ENCODE results near the gene HHATL. TPM values are rescaled to one million over a fixed set of nuclear protein-coding genes. Genes with fewer than 3 reads are reported as not detected.

HHATL gene
- total RNA-seq, 6 donors from 2014 or later, result 0.71 to 1.6 (median 0.98) TPM; not detected in 2

- ATAC-seq (ENCODE audit: low FRiP score in 2 of 2) (peak; percentile 17 to 52), DNase-seq (peak; percentile 81 to 89)
- Histone ChIP-seq H3K27ac (peak within 1 kb of the TSS; percentile 81 to 96 (median 92)), H3K36me3 (peaks cover 0 to 14% (median 6%) of the 10 kb centered on the region in 4 donors), H3K4me1 (peaks cover 33 to 48% (median 39%) of the 10 kb centered on the region in 4 donors), H3K4me3 (peak within 1 kb of the TSS; percentile 79 to 85 (median 84)), H3K9me3 (no peaks in the 10 kb centered on the region), H3K27me3 (no peaks in the 10 kb centered on the region)
- TF ChIP-seq EP300 (IDR thresholded peaks at IDR 0.05) (no peak), POLR2AphosphoS5 (IDR thresholded peaks at IDR 0.05) (peak in 1 of 2 donors; percentile 29), POLR2A (IDR thresholded peaks at IDR 0.05) (peak in 1 of 4 donors; percentile 21)
- TF ChIP-seq, protein P1, sequence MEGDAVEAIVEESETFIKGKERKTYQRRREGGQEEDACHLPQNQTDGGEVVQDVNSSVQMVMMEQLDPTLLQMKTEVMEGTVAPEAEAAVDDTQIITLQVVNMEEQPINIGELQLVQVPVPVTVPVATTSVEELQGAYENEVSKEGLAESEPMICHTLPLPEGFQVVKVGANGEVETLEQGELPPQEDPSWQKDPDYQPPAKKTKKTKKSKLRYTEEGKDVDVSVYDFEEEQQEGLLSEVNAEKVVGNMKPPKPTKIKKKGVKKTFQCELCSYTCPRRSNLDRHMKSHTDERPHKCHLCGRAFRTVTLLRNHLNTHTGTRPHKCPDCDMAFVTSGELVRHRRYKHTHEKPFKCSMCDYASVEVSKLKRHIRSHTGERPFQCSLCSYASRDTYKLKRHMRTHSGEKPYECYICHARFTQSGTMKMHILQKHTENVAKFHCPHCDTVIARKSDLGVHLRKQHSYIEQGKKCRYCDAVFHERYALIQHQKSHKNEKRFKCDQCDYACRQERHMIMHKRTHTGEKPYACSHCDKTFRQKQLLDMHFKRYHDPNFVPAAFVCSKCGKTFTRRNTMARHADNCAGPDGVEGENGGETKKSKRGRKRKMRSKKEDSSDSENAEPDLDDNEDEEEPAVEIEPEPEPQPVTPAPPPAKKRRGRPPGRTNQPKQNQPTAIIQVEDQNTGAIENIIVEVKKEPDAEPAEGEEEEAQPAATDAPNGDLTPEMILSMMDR (IDR thresholded peaks at IDR 0.05), result peak in 2 of 6 experiments; percentile 4 to 22
- 14 to 26% methylated on average over 3 to 7 of the region's 31 CpGs for WGBS, 2 donors
These were observed 48.9 kb downstream of the HHATL start, which contains the start of gene ZBTB47 for GRCh38 chr3:42653560-42654330. Gene ZBTB47 (plus strand): TSS chr3:42653697. CDS start chr3:42658356, 4,659 bp downstream.

GRCh38 chr3:42653303-42653559 is 49.4 kb downstream of the HHATL start:
- peaks cover 0 to 12% (median 2%) of the 10 kb centered on the region in 4 donors for H3K36me3 ChIP-seq
- H3K27me3 ChIP-seq, result no peaks in the 10 kb centered on the region
- DNase-seq (no peak), ATAC-seq (ENCODE audit: low FRiP score in 2 of 2) (peak in 1 of 2 donors; percentile 0)
- peaks cover 33 to 48% (median 39%) of the 10 kb centered on the region in 4 donors for H3K4me1 ChIP-seq
- H3K4me3 ChIP-seq, result peak overlapping the region; percentile 78 to 85 (median 84)
- 36 to 38% methylated on average over 3 of the region's 3 CpGs for WGBS, 2 donors
- H3K9me3 ChIP-seq, result no peaks in the 10 kb centered on the region
- TF ChIP-seq EP300 (IDR thresholded peaks at IDR 0.05), result no peak
- no peak for TF ChIP-seq POLR2A (IDR thresholded peaks at IDR 0.05)
- no peak for TF ChIP-seq POLR2AphosphoS5 (IDR thresholded peaks at IDR 0.05)
- TF ChIP-seq, protein P1 (IDR thresholded peaks at IDR 0.05), result no peak
- H3K27ac ChIP-seq, result peak overlapping the region; percentile 81 to 96 (median 92)

GRCh38 chr3:42652611-42653302 is 49.8 kb downstream of the HHATL start:
- DNase-seq (peak in 1 of 2 donors; percentile 86), ATAC-seq (ENCODE audit: low FRiP score in 2 of 2) (peak; percentile 81 to 83)
- Histone ChIP-seq H3K36me3 (peaks cover 0 to 14% (median 2%) of the 10 kb centered on the region in 4 donors), H3K4me1 (peaks cover 33 to 48% (median 39%) of the 10 kb centered on the region in 4 donors), H3K27me3 (no peaks in the 10 kb centered on the region), H3K9me3 (no peaks in the 10 kb centered on the region), H3K27ac (peak overlapping the region; percentile 81 to 96 (median 92)), H3K4me3 (peak overlapping the region in 3 of 4 donors; percentile 83 to 85 (median 85))
- TF ChIP-seq POLR2AphosphoS5 (IDR thresholded peaks at IDR 0.05) (peak; percentile 45 to 84), POLR2A (IDR thresholded peaks at IDR 0.05) (peak in 2 of 4 donors; percentile 39 to 83)
- TF ChIP-seq, protein P1 (IDR thresholded peaks at IDR 0.05), result no peak
- WGBS, 2 donors, result 29 to 43% methylated on average over 5 to 7 of the region's 7 CpGs

DNA sequence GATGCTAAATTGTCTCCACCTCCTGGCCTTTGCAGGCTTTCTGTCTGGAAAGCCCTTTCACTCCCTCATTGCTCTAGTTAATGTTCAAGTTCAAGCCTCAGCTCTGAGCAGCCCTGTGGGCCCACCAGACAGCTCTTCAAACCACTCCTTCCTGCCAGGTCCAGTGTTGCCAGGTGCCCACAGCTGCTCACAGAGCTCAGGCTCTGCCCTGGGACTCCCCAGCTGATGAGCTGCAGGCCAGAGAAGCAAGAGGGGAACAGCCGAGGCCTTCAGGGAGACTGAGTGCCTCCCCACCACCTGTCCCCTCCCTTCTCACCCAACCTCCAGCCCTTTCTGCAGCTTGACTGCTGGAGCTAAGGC is 50.4 kb downstream of the HHATL start:
- no peak for TF ChIP-seq POLR2AphosphoS5 (IDR thresholded peaks at IDR 0.05)
- TF ChIP-seq EP300 (IDR thresholded peaks at IDR 0.05), result no peak
- TF ChIP-seq, protein P1 (IDR thresholded peaks at IDR 0.05), result no peak
- TF ChIP-seq POLR2A (IDR thresholded peaks at IDR 0.05), result no peak
- Histone ChIP-seq H3K9me3 (no peaks in the 10 kb centered on the region), H3K36me3 (peaks cover 2 to 19% (median 7%) of the 10 kb centered on the region in 4 donors), H3K27ac (peak overlapping the region; percentile 81 to 96 (median 92)), H3K27me3 (no peaks in the 10 kb centered on the region), H3K4me3 (peak overlapping the region in 2 of 4 donors; percentile 83 to 85), H3K4me1 (peaks cover 33 to 48% (median 39%) of the 10 kb centered on the region in 4 donors)
- ATAC-seq (ENCODE audit: low FRiP score in 2 of 2) (no peak), DNase-seq (no peak)
- 38 to 80% methylated on average over 1 of the region's 1 CpG for WGBS, 2 donors
